ENCODE measurements around the gene KLHL20.
"Not testable (repeated sequence)": the region's sequence is repeated elsewhere in the genome, so short reads cannot be mapped to it uniquely, and the experiment has no call there.

Gene KLHL20, protein sequence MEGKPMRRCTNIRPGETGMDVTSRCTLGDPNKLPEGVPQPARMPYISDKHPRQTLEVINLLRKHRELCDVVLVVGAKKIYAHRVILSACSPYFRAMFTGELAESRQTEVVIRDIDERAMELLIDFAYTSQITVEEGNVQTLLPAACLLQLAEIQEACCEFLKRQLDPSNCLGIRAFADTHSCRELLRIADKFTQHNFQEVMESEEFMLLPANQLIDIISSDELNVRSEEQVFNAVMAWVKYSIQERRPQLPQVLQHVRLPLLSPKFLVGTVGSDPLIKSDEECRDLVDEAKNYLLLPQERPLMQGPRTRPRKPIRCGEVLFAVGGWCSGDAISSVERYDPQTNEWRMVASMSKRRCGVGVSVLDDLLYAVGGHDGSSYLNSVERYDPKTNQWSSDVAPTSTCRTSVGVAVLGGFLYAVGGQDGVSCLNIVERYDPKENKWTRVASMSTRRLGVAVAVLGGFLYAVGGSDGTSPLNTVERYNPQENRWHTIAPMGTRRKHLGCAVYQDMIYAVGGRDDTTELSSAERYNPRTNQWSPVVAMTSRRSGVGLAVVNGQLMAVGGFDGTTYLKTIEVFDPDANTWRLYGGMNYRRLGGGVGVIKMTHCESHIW
- total RNA-seq, result 25.6 to 47.4 (median 30.9) reads per million in 9 experiments

DNA sequence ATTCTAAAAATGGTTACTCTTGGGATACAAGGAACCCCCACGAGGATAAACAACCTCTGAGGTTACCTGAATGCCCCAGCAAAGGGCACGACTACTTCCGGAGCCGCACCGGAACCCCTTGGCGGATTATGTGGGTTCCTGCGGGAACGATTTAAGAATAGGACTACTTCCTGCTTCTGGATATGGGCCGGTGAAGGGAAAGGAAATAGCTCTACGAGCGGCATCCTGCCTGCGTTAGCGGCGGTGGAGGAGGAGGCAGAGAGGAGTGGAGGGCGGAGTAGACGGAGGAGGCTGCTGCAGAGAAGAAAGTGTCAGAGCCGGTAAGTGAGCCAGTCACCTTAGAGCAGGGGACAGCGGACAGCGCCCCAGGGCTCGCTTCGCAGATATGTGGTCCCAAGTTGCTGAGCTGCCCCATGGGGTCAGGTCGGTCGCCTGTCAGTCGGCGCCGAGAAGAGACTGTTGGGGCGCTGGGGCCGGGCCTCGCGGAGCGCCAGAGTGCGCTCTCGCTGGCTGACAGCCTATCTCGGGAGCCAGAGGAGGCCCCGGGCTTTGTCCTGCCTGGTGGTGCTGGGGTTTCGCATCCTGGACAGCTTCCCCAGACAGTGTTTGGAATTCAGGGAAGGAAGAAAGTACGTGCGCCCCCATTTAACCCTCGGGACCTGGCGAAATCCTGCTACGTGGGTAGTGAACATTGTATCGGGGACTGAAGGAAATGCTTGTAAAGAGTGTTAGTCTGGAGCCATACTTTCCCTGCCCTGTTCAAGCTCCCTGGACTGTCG lies at the start of gene KLHL20:
Gene KLHL20, plus strand, starts transcription at position 223 of the 779 bp plus-strand sequence. CDS start 1,063 bp downstream, outside the sequence.
- peak; percentile 84 to 91 (median 85) for DNase-seq
- Mint-ChIP-seq H3K27me3 (peaks cover 18 to 22% of the 10 kb centered on the region in 2 donors), H3K36me3 (ENCODE audit: insufficient read depth) (peaks cover 12% of the 10 kb centered on the region), H3K9me3 (no peaks in the 10 kb centered on the region), H3K4me1 (ENCODE audit: low read depth in 2 of 2) (peaks cover 15 to 19% of the 10 kb centered on the region in 2 donors), H3K4me3 (peak within 1 kb of the TSS; percentile 87 to 97), H3K27ac (peak within 1 kb of the TSS; percentile 87 to 91)
- ATAC-seq (replicated peaks), result peak; percentile 96

DNA sequence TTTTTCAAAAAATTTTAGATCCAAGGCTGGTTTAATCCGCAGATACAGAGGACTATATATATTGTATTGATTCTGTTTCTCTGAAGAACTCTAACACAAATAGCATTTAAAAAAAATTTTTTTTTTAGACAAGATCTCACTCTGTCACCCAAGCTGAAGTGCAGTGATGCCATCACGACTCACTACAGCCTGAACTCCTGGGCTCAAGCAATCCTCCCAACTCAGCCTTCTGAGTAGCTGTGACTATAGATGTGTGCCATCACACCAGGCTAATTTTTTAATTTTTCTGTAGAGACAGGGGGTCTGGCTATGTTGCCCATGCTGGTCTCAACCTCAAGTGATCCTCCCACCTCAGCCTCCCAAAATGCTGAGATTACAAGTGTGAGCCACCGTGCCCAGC lies 48.1 kb upstream of the KLHL20 start:
- Mint-ChIP-seq H3K27ac (no peak overlapping the region), H3K9me3 (no peaks in the 10 kb centered on the region), H3K4me1 (ENCODE audit: low read depth in 2 of 2) (peaks cover 4 to 7% of the 10 kb centered on the region in 2 donors), H3K27me3 (peaks cover 44 to 47% of the 10 kb centered on the region in 2 donors), H3K36me3 (ENCODE audit: insufficient read depth) (no peaks in the 10 kb centered on the region), H3K4me3 (no peak overlapping the region)
- DNase-seq (no peak), ATAC-seq (replicated peaks) (no peak)

DNA sequence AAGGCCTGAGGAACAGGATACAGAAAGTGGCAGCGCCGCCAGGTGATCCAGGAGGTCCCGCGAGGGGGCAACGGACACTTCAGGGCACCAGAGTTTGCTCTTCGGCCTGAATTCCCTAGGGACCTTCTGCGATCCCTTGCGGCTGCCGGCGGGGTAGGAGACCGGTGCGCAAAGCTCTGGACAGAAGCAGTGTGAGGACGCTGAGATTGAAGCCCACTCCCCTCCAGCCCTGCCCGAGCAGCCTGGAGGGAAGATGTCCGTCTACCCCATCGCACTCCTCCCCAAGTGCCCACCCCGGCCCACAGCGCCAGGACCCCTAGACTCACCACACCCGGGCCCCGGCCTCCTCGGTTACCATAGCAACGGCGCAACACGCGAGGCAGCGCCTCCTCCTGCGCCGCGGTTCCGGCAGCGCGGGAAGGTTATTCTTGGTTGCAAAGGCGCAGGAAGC lies 45.3 kb upstream of the KLHL20 start, which contains the start of gene ANKRD45:
Gene ANKRD45, minus strand, starts transcription at position 361 of the 451 bp plus-strand sequence. CDS start 10,433 bp downstream, outside the sequence.
- Mint-ChIP-seq H3K27ac (no peak within 1 kb of the TSS), H3K4me3 (peak within 1 kb of the TSS; percentile 40 to 51), H3K9me3 (no peaks in the 10 kb centered on the region), H3K27me3 (peaks cover 44 to 49% of the 10 kb centered on the region in 2 donors), H3K4me1 (ENCODE audit: low read depth in 2 of 2) (peaks cover 4 to 7% of the 10 kb centered on the region in 2 donors), H3K36me3 (ENCODE audit: insufficient read depth) (no peaks in the 10 kb centered on the region)
- DNase-seq (no peak), ATAC-seq (replicated peaks) (no peak)

DNA sequence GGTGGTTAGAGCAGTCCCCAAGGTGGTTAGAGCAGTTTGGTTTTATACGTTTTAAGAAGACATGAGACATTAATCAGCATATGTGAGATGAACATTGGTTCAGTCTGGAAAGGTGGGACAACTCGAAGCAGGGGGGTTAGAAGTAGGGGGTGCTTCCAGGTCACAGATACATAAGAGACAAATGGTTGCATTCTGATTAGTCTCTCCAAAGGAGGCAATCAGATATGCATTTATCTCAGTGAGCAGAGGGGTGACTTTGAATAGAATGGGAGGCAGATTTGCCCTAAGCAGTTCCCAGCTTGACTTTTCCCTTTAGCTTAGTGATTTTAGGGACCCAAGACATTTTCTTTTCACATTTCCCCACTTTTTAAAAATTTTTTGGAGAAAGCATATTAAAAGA lies 40.3 kb upstream of the KLHL20 start:
- not testable (repeated sequence) for H3K4me1 Mint-ChIP-seq (ENCODE audit: low read depth in 2 of 2); DNase-seq; ATAC-seq (replicated peaks); H3K36me3 Mint-ChIP-seq (ENCODE audit: insufficient read depth); H3K4me3 Mint-ChIP-seq; H3K27ac Mint-ChIP-seq; H3K9me3 Mint-ChIP-seq
- H3K27me3 Mint-ChIP-seq, result peaks cover 26% of the 10 kb centered on the region in 2 donors

DNA sequence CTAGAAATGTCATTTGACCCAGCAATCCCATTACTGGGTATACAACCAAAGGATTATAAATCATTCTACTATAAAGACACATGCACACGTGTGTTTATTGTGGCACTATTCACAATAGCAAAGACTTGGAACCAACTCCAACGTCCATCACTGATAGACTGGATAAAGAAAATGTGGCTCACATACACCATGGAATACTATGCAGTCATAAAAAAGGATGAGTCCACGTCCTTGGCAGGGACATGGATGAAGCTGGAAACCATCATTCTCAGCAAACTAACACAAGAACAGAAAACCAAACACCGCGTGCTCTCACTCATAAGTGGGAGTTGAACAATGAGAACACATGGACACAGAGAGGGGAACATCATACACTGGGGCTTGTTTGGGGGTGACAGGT lies 34.6 kb upstream of the KLHL20 start:
- DNase-seq; H3K9me3 Mint-ChIP-seq; H3K27me3 Mint-ChIP-seq; ATAC-seq (replicated peaks); H3K4me1 Mint-ChIP-seq (ENCODE audit: low read depth in 2 of 2); H3K4me3 Mint-ChIP-seq; H3K36me3 Mint-ChIP-seq (ENCODE audit: insufficient read depth): not testable (repeated sequence)
- H3K27ac Mint-ChIP-seq, result peak overlapping the region in 1 of 2 donors; percentile 52

DNA sequence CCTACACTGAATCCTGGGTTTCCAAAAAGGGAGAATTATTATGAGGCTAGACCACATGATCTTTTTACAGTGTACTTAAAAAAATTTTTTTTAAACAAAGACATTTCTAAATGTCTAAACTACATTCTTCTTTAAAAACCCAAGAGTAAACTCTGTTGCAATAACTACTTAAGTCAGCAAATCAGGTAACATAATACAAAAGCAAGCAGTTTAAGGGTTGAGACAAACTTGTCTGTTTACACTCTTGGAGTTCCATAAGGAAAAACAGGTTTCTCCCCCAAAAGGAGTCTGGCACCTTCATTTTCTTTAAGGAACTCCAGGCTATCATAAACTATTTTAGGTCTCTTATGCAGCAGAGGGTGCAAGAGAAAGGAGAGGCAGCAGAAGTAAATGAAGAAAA lies 32.6 kb upstream of the KLHL20 start:
- no peaks in the 10 kb centered on the region for H3K36me3 Mint-ChIP-seq (ENCODE audit: insufficient read depth)
- H3K27ac Mint-ChIP-seq, result no peak overlapping the region
- DNase-seq (no peak), ATAC-seq (replicated peaks) (no peak)
- H3K4me1 Mint-ChIP-seq (ENCODE audit: low read depth in 2 of 2), result no peaks in the 10 kb centered on the region
- no peaks in the 10 kb centered on the region for H3K27me3 Mint-ChIP-seq
- H3K9me3 Mint-ChIP-seq, result peaks cover 0 to 4% of the 10 kb centered on the region in 2 donors
- no peak overlapping the region for H3K4me3 Mint-ChIP-seq

DNA sequence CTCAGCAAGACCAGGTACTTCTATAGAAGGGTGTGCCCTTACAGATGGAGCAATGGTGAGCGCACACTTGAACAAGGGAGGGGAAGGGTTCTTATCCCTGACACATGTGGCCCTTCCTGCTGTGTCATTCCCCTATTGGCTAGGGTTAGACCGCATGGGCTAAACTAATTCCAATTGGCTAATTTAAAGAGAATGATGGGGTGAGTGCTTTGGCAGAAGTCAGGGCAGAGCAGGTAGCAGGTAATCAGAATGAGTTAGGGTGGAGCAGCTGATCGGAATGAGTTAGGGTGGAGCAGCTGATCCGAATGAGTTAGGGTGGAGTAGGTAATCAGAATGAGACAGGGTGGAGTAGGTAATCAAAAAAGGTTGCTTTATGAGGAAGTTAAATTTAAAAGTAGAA lies 30.9 kb upstream of the KLHL20 start:
- H3K4me1 Mint-ChIP-seq (ENCODE audit: low read depth in 2 of 2), result peaks cover 6 to 11% of the 10 kb centered on the region in 2 donors
- not testable (repeated sequence) for H3K4me3 Mint-ChIP-seq; H3K27me3 Mint-ChIP-seq; ATAC-seq (replicated peaks); H3K36me3 Mint-ChIP-seq (ENCODE audit: insufficient read depth); H3K9me3 Mint-ChIP-seq; H3K27ac Mint-ChIP-seq; DNase-seq

DNA sequence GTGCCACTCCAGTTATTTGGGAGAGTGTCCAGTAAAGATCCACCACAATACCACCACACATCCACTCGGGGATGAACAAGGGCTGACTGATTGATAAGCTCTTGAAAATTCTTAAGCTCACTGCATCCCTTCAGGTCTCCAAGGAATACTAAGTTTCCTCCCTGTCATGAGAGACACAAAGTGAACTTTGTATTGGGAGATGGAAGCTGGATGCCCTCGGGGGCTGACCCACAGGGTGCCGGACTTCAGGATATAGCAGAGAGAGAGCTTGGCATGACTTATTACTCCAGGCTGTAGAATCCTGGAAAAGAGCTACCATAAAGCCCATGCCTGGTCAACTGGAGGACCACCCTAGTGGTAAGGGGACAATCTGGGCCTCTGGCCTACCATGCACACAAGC lies 29.7 kb upstream of the KLHL20 start:
- DNase-seq; H3K4me3 Mint-ChIP-seq; H3K27me3 Mint-ChIP-seq; H3K36me3 Mint-ChIP-seq (ENCODE audit: insufficient read depth); H3K9me3 Mint-ChIP-seq; ATAC-seq (replicated peaks); H3K27ac Mint-ChIP-seq: not testable (repeated sequence)
- peaks cover 6 to 14% of the 10 kb centered on the region in 2 donors for H3K4me1 Mint-ChIP-seq (ENCODE audit: low read depth in 2 of 2)

DNA sequence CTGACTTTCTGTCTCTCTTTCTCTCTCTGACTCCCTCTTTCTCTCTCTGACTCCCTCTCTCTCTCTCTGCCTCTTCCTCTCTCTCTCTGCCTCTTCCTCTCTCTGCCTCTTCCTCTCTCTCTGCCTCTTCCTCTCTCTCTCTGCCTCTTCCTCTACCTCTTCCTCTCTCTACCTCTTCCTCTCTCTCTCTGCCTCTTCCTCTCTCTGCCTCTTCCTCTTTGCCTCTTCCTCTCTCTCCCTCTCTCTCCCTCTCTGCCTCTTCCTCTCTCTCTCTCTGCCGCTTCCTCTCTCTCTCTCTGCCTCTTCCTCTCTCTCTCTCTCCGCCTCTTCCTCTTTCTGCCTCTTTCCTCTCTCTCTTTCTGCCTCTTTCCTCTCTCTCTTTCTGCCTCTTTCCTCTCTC lies 26.5 kb upstream of the KLHL20 start:
- Mint-ChIP-seq H3K36me3 (ENCODE audit: insufficient read depth) (no peaks in the 10 kb centered on the region), H3K4me1 (ENCODE audit: low read depth in 2 of 2) (peaks cover 6 to 14% of the 10 kb centered on the region in 2 donors), H3K27ac (peak overlapping the region; percentile 63 to 81), H3K4me3 (peak overlapping the region in 1 of 2 donors; percentile 15), H3K27me3 (peaks cover 6 to 9% of the 10 kb centered on the region in 2 donors), H3K9me3 (no peaks in the 10 kb centered on the region)
- DNase-seq (no peak), ATAC-seq (replicated peaks) (no peak)

DNA sequence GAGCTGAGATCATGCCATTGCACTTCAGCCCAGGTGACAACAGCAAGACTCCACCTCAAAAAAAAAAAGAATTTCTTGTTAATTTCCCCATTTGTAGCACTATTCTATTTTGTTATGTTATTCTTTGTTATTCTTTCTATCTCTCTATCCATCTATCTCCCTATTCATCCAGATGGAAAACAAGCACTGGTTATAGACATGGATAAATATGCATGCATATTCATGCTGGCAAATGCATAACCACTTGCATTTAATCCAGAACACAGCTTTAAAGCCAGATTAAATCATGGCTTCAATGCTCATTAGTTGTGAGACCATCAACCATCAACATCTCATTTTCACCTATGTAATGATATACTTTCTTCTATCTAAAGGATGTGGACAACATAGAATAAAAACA lies 21.5 kb upstream of the KLHL20 start:
- no peaks in the 10 kb centered on the region for H3K9me3 Mint-ChIP-seq
- DNase-seq, result no peak
- H3K36me3 Mint-ChIP-seq (ENCODE audit: insufficient read depth), result no peaks in the 10 kb centered on the region
- H3K4me3 Mint-ChIP-seq, result no peak overlapping the region
- H3K27ac Mint-ChIP-seq, result no peak overlapping the region
- no peak for ATAC-seq (replicated peaks)
- peaks cover 4 to 10% of the 10 kb centered on the region in 2 donors for H3K4me1 Mint-ChIP-seq (ENCODE audit: low read depth in 2 of 2)
- H3K27me3 Mint-ChIP-seq, result peaks cover 45 to 52% of the 10 kb centered on the region in 2 donors

DNA sequence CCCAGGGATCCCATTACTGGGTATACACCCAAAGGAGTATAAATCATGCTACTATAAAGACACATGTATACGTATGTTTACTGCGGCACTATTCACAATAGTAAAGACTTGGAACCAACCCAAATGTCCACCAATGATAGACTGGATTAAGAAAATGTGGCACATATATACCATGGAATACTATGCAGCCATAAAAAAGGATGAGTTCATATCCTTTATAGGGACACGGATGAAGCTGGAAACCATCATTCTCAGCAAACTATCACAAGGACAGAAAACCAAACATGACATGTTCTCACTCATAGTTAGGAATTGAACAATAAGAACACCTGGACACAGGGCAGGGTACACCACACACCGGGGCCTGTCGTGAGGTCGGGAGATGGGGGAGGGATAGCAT lies 13.5 kb upstream of the KLHL20 start:
- not testable (repeated sequence) for H3K4me3 Mint-ChIP-seq; H3K9me3 Mint-ChIP-seq; H3K27ac Mint-ChIP-seq; H3K36me3 Mint-ChIP-seq (ENCODE audit: insufficient read depth); ATAC-seq (replicated peaks); H3K4me1 Mint-ChIP-seq (ENCODE audit: low read depth in 2 of 2); DNase-seq
- H3K27me3 Mint-ChIP-seq, result peaks cover 36% of the 10 kb centered on the region in 2 donors

DNA sequence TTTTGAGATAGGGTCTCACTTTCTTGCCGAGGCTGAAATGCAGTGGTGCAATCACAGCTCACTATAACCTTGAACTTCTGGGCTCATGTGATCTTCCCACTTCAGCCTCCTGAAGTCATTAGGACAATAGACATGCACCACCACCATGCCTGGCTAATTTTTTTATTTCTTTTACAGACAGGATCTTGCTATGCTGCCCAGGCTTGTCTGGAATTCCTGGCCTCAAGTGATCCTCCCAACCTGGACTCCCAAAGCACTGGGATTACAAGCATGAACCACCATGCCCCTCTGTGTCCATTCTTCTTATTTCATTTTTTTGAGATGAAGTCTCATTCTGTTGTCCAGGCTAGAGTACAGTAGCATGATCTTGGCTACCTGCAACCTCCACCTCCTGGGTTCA lies 12.0 kb upstream of the KLHL20 start:
- no peak overlapping the region for H3K27ac Mint-ChIP-seq
- DNase-seq (no peak), ATAC-seq (replicated peaks) (no peak)
- H3K4me3 Mint-ChIP-seq, result no peak overlapping the region
- no peaks in the 10 kb centered on the region for H3K9me3 Mint-ChIP-seq
- H3K27me3 Mint-ChIP-seq, result peaks cover 23 to 27% of the 10 kb centered on the region in 2 donors
- no peaks in the 10 kb centered on the region for H3K36me3 Mint-ChIP-seq (ENCODE audit: insufficient read depth)
- H3K4me1 Mint-ChIP-seq (ENCODE audit: low read depth in 2 of 2), result no peaks in the 10 kb centered on the region

DNA sequence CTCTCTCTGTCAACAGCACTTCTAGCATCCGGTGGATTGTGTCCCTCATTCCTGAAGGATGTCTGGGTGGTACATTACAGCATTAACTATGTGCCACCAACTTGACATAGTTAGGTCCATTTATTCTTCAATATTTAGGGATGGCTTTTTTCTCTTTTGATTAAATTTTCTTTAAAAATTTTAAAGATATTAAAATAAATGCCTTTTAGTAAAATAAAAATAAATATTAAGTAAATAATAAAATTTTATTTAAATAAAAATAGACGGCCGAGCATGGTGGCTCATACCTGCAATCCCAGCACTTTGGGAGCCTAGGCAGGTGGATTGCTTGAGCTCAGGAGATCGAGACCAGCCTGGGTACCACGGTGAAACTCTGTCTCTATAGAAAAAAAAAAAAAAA lies 9.7 kb upstream of the KLHL20 start:
- no peak for ATAC-seq (replicated peaks)
- DNase-seq, result no peak
- no peak overlapping the region for H3K27ac Mint-ChIP-seq
- no peaks in the 10 kb centered on the region for H3K36me3 Mint-ChIP-seq (ENCODE audit: insufficient read depth)
- H3K4me3 Mint-ChIP-seq, result no peak overlapping the region
- H3K27me3 Mint-ChIP-seq, result peaks cover 13 to 29% of the 10 kb centered on the region in 2 donors
- H3K4me1 Mint-ChIP-seq (ENCODE audit: low read depth in 2 of 2), result no peaks in the 10 kb centered on the region
- H3K9me3 Mint-ChIP-seq, result no peaks in the 10 kb centered on the region

All from effector memory CD8-positive, alpha-beta T cell (primary cell).